ENCODE measurements around the gene LHFPL4.

DNA sequence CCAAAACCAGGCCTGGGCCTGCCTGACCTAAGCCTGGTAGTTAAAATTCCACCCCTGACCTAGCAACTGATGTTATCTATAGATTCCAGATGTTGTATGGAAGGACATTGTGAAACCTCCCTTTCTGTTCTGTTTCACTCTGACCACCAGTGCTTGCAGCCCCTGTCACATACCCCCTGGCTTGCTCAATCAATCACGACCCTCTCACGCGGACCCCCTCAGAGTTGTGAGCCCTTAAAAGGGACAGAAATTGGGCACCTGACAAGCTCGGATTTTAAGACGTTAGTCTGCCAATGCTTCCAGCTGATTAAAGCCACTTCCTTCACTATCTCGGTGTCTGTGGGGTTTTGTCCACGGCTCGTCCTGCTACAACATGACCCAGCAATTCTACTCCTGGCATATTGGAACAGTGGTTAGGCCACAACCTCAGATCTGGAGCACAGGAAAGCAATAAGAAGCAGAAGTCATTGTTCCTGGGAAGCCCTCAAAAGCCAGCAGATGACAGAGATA lies 36.7 kb upstream of the LHFPL4 start:
- TF ChIP-seq EZH2 (IDR thresholded peaks at IDR 0.05) = no peak
- TF ChIP-seq POLR2AphosphoS5 (IDR thresholded peaks at IDR 0.05; ENCODE audit: borderline replicate concordance, low read depth, low read length) = no peak
- TF ChIP-seq FOXP2 (optimal IDR thresholded peaks at IDR 0.05; ENCODE audit: control extremely low read depth, extremely low read length, insufficient read depth) = no peak

Data from SK-N-MC (cell line).